K562 (cell line): ENCODE results near the gene TP53BP2. TPM values are rescaled to one million over a fixed set of nuclear protein-coding genes. Genes with fewer than 3 reads are reported as not detected.

Experiments used
- ARID2 ChIP-seq: fragments of 450-650 bp; IDR thresholded peaks from 2 replicates; pipeline ENCODE4 v1.6.1; 2017; ENCODE audit warnings: antibody characterized with exemption, mild to moderate bottlenecking
- E4F1 ChIP-seq: fragments of 250-450 bp; sonication (Bioruptor Pico); IDR thresholded peaks from 2 replicates; pipeline ENCODE4 v1.5.0; 2021; ENCODE audit warnings: mild to moderate bottlenecking, borderline replicate concordance
- ETV6 ChIP-seq, 3 experiments: fragments of 150-350 bp in 1 of 3; sonication (generic) in 1 of 3; formaldehyde crosslinking in 1 of 3; IDR thresholded peaks; 2 replicates each; pipeline versions ENCODE4 v1.6.1 to v1.8.0; 2014 to 2022; ENCODE audit warnings: borderline replicate concordance in 2 of 3, low read depth in 2 of 3, antibody characterized with exemption in 1 of 3, low read length in 1 of 3, mild to moderate bottlenecking in 1 of 3, missing genetic modification reagents in 1 of 3
- FOXP4 ChIP-seq: sonication (generic); formaldehyde crosslinking; IDR thresholded peaks from 2 replicates; pipeline ENCODE4 v1.8.0; 2022; ENCODE audit warnings: mild to moderate bottlenecking, missing genetic modification reagents, borderline replicate concordance
- GATA2 ChIP-seq: sonication (generic); formaldehyde crosslinking; IDR thresholded peaks from 2 replicates; pipeline ENCODE4 v1.4.0; 2020; ENCODE audit warnings: mild to moderate bottlenecking, missing genetic modification reagents
- HOMEZ ChIP-seq: fragments of 250-450 bp; sonication (Bioruptor Pico); IDR thresholded peaks from 2 replicates; pipeline ENCODE4 v1.4.0; 2020; ENCODE audit warnings: mild to moderate bottlenecking, moderate library complexity
- MTF1 ChIP-seq: fragments of 250-450 bp; sonication (Bioruptor Pico); IDR thresholded peaks from 2 replicates; pipeline ENCODE4 v1.9.0; 2021; ENCODE audit warnings: moderate library complexity, mild to moderate bottlenecking, inconsistent platforms, borderline replicate concordance
- SNRNP70 ChIP-seq: fragments of 200-400 bp; formaldehyde crosslinking; optimal IDR thresholded peaks from 2 replicates; pipeline ENCODE3; 2017; ENCODE audit warnings: low read depth, low read length
- YY1 ChIP-seq, 3 experiments: IDR thresholded peaks; 2 replicates each; pipeline ENCODE4 v1.6.1; 2011; ENCODE audit warnings: low read length in 2 of 3, mild to moderate bottlenecking in 2 of 3, moderate library complexity in 2 of 3, borderline replicate concordance in 1 of 3, control low read depth in 1 of 3, low read depth in 1 of 3; ENCODE audit not compliant: insufficient read depth in 3 of 3, insufficient replicate concordance in 2 of 3, control insufficient read depth in 1 of 3, insufficient read length in 1 of 3; ENCODE audit errors: extremely low read depth in 1 of 3
- ZNF644 ChIP-seq: fragments of 200-800 bp; sonication (Bioruptor generic); IDR thresholded peaks from 2 replicates; pipeline ENCODE4 v1.6.1; 2016; ENCODE audit warnings: low read depth, missing genetic modification characterization, missing compliant biosample characterization
- ZNF75A ChIP-seq: fragments of 450-650 bp; formaldehyde crosslinking; IDR thresholded peaks from 2 replicates; pipeline ENCODE4 v1.4.0; 2020; ENCODE audit warnings: mild to moderate bottlenecking
- polyA plus RNA-seq, 8 experiments: library from polyadenylated mRNA; depleted of rRNA in 4 of 8; stranded (reverse) in 5 of 8; unstranded in 3 of 8; fragments of >200 nt; fragmentation: Nextera tagmentation in 2 of 8; fragmentation: Illumina TruSeq in 1 of 8; extraction: Ambion mirVana in 2 of 8; extraction: Trizol in 1 of 8; gene quantifications; 2 replicates each; pipeline versions ENCODE4 v1.2.1 to v1.2.3, GENCODE V29; 2011 to 2014; ENCODE audit warnings: inconsistent platforms in 1 of 8, missing spikeins in 1 of 8
- total RNA-seq, 7 experiments: library from RNA; depleted of rRNA in 6 of 7; stranded (reverse); fragments of >200 nt in 6 of 7; fragmentation: Illumina TruSeq in 2 of 7; extraction: Trizol in 2 of 7; gene quantifications; 2 replicates each; pipeline versions ENCODE4 v1.2.1 to v1.2.3, GENCODE V29; 2011 to 2021; ENCODE audit warnings: low replicate concordance in 1 of 7

TP53BP2 gene
- total and polyA plus RNA-seq, 9 of the 15 experiments (the other 6 are each of a cell fraction or from before 2014, with no cell fraction given) = 17.0 to 69.6 (median 40.1) TPM

- no peak for TF ChIP-seq YY1 (IDR thresholded peaks at IDR 0.05; ENCODE audit: borderline replicate concordance in 1 of 3, control insufficient read depth in 1 of 3, extremely low read depth in 1 of 3, insufficient read depth in 3 of 3, insufficient read length in 1 of 3, insufficient replicate concordance in 2 of 3, low read depth in 1 of 3, low read length in 2 of 3)
- no peak for TF ChIP-seq MTF1 (CRISPR knock-in tag)
- TF ChIP-seq HOMEZ = no peak
- no peak for TF ChIP-seq ETV6 (IDR thresholded peaks at IDR 0.05; ENCODE audit: borderline replicate concordance in 1 of 2, low read depth in 2 of 2, low read length in 1 of 2)
- TF ChIP-seq ETV6 (CRISPR knock-in tag; IDR thresholded peaks at IDR 0.05; ENCODE audit: borderline replicate concordance) = no peak
- no peak for TF ChIP-seq E4F1 (CRISPR knock-in tag)
- TF ChIP-seq GATA2 (CRISPR knock-in tag) = no peak
- TF ChIP-seq ARID2 = no peak
- TF ChIP-seq SNRNP70 = no peak
- TF ChIP-seq ZNF75A = no peak
- no peak for TF ChIP-seq FOXP4
- no peak for TF ChIP-seq ZNF644 (tag)
Observed at GRCh38 chr1:223853748-223854147, 8.0 kb upstream of the TP53BP2 start (continued).
